ENCODE data around the gene ANKRD29. TPM values are rescaled to one million over a fixed set of nuclear protein-coding genes. Genes with fewer than 3 reads are reported as not detected.

Gene ANKRD29
- total and polyA plus RNA-seq, 2 donors (not counting 1 experiment from before 2014, with no cell fraction given), result 2.0 to 6.9 TPM

- Histone ChIP-seq H2AFZ (ENCODE audit: low read length) (no peak overlapping the region), H3K9ac (ENCODE audit: insufficient read depth, low read length) (no peak overlapping the region), H3K27me3 (ENCODE audit: control insufficient read depth, insufficient read depth, low read length) (peaks cover 25% of the 10 kb centered on the region), H3K4me2 (ENCODE audit: extremely low read depth, insufficient read depth, low read length) (no peak overlapping the region), H3K4me1 (ENCODE audit: control insufficient read depth, extremely low read depth, insufficient read depth, low read length) (no peaks in the 10 kb centered on the region), H3K79me2 (ENCODE audit: control insufficient read depth, insufficient read depth, low read length) (no peaks in the 10 kb centered on the region), H3K36me3 (ENCODE audit: control insufficient read depth, insufficient read depth, low read length) (no peaks in the 10 kb centered on the region), H3K27ac (ENCODE audit: insufficient read depth, low read length) (no peak overlapping the region), H4K20me1 (ENCODE audit: control insufficient read depth, extremely low read depth, insufficient read depth, low read length) (no peaks in the 10 kb centered on the region), H3K4me3 (replicated peaks in 1 of 4; ENCODE audit: control extremely low read depth in 1 of 4, insufficient read depth in 1 of 4, low read depth in 3 of 4, low read length in 4 of 4) (no peak overlapping the region), H3K9me3 (ENCODE audit: control insufficient read depth, insufficient read depth, low read depth, low read length) (no peaks in the 10 kb centered on the region)
- no peak for TF ChIP-seq CTCF (conservative IDR thresholded peaks at IDR 0.05 in 1 of 2, IDR thresholded peaks at IDR 0.05 in 1 of 2; ENCODE audit: low read depth in 1 of 2, low read length in 2 of 2)
- no peak for TF ChIP-seq EZH2 (IDR thresholded peaks at IDR 0.05; ENCODE audit: low read length, missing control alignments)
- DNase-seq (ENCODE audit: low read depth in 2 of 2), result no peak
These were observed 4.4 kb upstream of the ANKRD29 start for GRCh38 chr18:23667114-23667513.

GRCh38 chr18:23664674-23665073, 2.0 kb upstream of the ANKRD29 start:
- DNase-seq (ENCODE audit: low read depth in 2 of 2), result no peak
- H4K20me1 ChIP-seq (ENCODE audit: control insufficient read depth, extremely low read depth, insufficient read depth, low read length), result no peaks in the 10 kb centered on the region
- H3K4me2 ChIP-seq (ENCODE audit: extremely low read depth, insufficient read depth, low read length), result no peak overlapping the region
- no peak overlapping the region for H3K27ac ChIP-seq (ENCODE audit: insufficient read depth, low read length)
- H3K79me2 ChIP-seq (ENCODE audit: control insufficient read depth, insufficient read depth, low read length), result no peaks in the 10 kb centered on the region
- H3K36me3 ChIP-seq (ENCODE audit: control insufficient read depth, insufficient read depth, low read length), result no peaks in the 10 kb centered on the region
- TF ChIP-seq EZH2 (IDR thresholded peaks at IDR 0.05; ENCODE audit: low read length, missing control alignments) (no peak), CTCF (conservative IDR thresholded peaks at IDR 0.05 in 1 of 2, IDR thresholded peaks at IDR 0.05 in 1 of 2; ENCODE audit: low read depth in 1 of 2, low read length in 2 of 2) (no peak)
- H3K4me1 ChIP-seq (ENCODE audit: control insufficient read depth, extremely low read depth, insufficient read depth, low read length), result no peaks in the 10 kb centered on the region
- no peak overlapping the region for H3K4me3 ChIP-seq (replicated peaks in 1 of 4; ENCODE audit: control extremely low read depth in 1 of 4, insufficient read depth in 1 of 4, low read depth in 3 of 4, low read length in 4 of 4)
- no peak overlapping the region for H3K9ac ChIP-seq (ENCODE audit: insufficient read depth, low read length)
- peaks cover 17% of the 10 kb centered on the region for H3K27me3 ChIP-seq (ENCODE audit: control insufficient read depth, insufficient read depth, low read length)
- H2AFZ ChIP-seq (ENCODE audit: low read length), result no peak overlapping the region
- no peaks in the 10 kb centered on the region for H3K9me3 ChIP-seq (ENCODE audit: control insufficient read depth, insufficient read depth, low read depth, low read length)

- H3K27ac ChIP-seq (ENCODE audit: insufficient read depth, low read length), result no peak overlapping the region
- H3K4me1 ChIP-seq (ENCODE audit: control insufficient read depth, extremely low read depth, insufficient read depth, low read length), result no peaks in the 10 kb centered on the region
- H3K4me3 ChIP-seq (replicated peaks in 1 of 4; ENCODE audit: control extremely low read depth in 1 of 4, insufficient read depth in 1 of 4, low read depth in 3 of 4, low read length in 4 of 4), result peak overlapping the region; percentile 24 to 49 (median 34)
- DNase-seq (ENCODE audit: low read depth in 2 of 2), result no peak
- H2AFZ ChIP-seq (ENCODE audit: low read length), result no peak overlapping the region
- no peaks in the 10 kb centered on the region for H4K20me1 ChIP-seq (ENCODE audit: control insufficient read depth, extremely low read depth, insufficient read depth, low read length)
- no peaks in the 10 kb centered on the region for H3K79me2 ChIP-seq (ENCODE audit: control insufficient read depth, insufficient read depth, low read length)
- no peaks in the 10 kb centered on the region for H3K9me3 ChIP-seq (ENCODE audit: control insufficient read depth, insufficient read depth, low read depth, low read length)
- H3K36me3 ChIP-seq (ENCODE audit: control insufficient read depth, insufficient read depth, low read length), result no peaks in the 10 kb centered on the region
- peak overlapping the region; percentile 60 for H3K4me2 ChIP-seq (ENCODE audit: extremely low read depth, insufficient read depth, low read length)
- TF ChIP-seq CTCF (conservative IDR thresholded peaks at IDR 0.05 in 1 of 2, IDR thresholded peaks at IDR 0.05 in 1 of 2; ENCODE audit: low read depth in 1 of 2, low read length in 2 of 2) (no peak), EZH2 (IDR thresholded peaks at IDR 0.05; ENCODE audit: low read length, missing control alignments) (peak; percentile 69)
- H3K27me3 ChIP-seq (ENCODE audit: control insufficient read depth, insufficient read depth, low read length), result peaks cover 14% of the 10 kb centered on the region
- no peak overlapping the region for H3K9ac ChIP-seq (ENCODE audit: insufficient read depth, low read length)
These were observed 889 bp downstream of the ANKRD29 start for GRCh38 chr18:23661735-23662308.

Measured in fibroblast of lung (primary cell).